VCaP (cell line): ENCODE measurements around the gene DBH.
"Not testable (repeated sequence)": the region's sequence is repeated elsewhere in the genome, so short reads cannot be mapped to it uniquely, and the experiment has no call there.

Source experiments
- H3K27ac ChIP-seq: fragments of 450-650 bp; 2 replicates; pipeline ENCODE4 v1.5.1; 2017
- TF ChIP-seq, protein P1 (sequence below): fragments of 450-650 bp; conservative IDR thresholded peaks from 2 replicates; pipeline ENCODE4 v1.5.1; 2017; ENCODE audit warnings: mild to moderate bottlenecking, moderate library complexity

Gene DBH

DNA sequence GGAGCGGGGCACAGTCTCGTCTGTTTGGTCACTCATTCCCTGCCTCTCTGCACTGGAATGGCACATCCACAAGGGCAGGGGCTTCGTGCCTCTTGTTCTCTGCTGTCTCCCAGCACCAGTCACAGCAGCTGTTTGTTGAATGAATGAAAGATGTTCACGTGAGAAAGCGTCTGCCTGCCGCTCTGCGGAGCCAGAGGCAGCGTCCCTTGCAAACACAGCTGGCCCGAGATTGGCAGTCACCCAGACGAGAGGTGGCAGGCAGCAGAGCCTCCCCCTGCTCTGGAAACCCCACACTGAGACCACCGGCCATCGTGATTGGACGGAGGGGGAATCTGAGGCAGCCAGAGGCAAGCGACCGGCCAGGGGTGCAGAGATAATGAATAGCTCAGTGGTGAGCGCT lies 21.0 kb upstream of the DBH start:
- H3K27ac ChIP-seq, result no peak overlapping the region
- TF ChIP-seq, protein P1, sequence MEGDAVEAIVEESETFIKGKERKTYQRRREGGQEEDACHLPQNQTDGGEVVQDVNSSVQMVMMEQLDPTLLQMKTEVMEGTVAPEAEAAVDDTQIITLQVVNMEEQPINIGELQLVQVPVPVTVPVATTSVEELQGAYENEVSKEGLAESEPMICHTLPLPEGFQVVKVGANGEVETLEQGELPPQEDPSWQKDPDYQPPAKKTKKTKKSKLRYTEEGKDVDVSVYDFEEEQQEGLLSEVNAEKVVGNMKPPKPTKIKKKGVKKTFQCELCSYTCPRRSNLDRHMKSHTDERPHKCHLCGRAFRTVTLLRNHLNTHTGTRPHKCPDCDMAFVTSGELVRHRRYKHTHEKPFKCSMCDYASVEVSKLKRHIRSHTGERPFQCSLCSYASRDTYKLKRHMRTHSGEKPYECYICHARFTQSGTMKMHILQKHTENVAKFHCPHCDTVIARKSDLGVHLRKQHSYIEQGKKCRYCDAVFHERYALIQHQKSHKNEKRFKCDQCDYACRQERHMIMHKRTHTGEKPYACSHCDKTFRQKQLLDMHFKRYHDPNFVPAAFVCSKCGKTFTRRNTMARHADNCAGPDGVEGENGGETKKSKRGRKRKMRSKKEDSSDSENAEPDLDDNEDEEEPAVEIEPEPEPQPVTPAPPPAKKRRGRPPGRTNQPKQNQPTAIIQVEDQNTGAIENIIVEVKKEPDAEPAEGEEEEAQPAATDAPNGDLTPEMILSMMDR, result no peak

DNA sequence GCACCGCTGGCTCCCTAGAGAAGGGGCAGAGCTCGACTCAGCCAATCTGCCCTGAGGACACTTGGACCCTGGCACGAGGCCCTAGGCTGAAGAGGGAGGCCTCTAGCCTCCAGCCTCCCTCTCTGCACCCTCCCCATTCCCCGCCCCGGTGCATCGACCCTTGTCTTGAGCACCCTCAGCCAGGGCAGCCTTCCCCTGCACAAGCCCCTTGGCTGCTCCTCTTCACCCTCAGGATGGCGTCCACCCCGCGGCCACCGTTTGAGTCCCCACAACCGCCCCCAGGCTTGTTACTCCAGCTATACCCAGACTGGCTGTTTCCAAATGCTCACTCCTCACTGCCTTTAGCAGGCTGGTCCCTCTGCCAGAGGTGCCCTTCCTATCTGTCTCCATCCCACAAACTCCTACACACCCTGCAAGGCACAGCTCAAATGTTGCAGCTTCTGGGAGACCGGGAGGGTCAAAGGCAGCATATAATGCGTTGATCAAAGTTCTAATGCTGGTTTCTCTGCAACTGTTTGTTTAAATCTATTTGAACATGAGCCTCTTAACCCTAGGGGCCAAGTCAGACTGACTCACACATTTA lies 20.5 kb upstream of the DBH start:
- no peak overlapping the region for H3K27ac ChIP-seq
- TF ChIP-seq, protein P1, result no peak

DNA sequence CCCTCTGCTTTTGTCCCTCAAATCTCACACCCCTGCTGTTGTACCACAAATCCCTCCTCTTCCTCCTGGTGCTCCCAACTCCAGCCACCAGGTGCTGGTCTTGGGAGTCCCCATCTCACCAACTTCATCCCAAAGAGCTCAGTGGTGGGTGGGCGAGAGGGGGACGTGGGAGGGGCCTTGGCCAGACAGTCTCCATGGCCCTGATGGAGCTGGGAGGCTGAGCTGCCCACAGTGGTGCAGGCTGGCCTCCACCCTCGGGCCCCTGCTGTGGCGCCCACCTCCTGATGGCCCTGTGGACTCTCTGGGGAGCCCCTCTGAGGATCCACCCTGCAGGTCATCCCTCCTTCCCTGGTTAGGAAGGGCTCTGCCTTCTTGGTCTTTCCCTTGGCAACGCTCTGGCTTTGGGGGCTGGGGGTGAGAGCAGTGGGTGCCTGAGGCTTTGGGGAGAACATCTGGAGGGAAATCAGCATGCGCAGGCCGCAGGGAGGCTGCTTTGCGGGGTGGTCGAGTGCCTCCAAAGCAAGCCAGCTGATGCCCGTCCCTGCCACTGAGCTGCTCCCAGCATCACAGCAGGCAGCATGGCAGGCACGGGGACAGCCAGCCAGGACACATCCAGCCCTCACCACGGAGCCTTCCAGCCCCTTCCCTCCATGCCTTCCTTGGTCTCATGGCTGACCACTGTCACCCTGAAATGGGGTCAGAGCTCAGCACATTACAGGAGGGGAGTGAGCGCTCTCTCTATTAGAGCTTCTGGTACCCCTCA lies 19.3 kb upstream of the DBH start:
- TF ChIP-seq, protein P1, result no peak
- no peak overlapping the region for H3K27ac ChIP-seq

DNA sequence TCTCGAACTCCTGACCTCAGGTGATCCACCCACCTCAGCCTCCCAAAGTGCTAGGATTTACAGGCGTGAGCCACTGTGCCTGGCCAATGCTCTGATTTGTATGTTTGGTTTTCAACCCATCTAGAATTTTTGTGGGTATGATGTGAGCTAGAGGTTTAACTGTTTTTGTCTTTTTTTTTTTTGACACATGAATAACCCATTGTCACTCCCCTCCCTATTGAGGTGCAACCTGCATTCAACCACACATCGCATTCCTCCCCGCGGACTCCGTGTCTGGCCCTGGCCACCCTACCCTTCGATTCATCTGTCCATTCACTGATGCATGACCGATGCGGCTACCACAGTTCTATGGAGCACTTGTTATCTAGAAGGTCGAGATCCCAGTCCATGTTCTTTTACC lies 17.4 kb upstream of the DBH start:
- peak overlapping the region; percentile 69; the same call in 1 of the 2 replicates for H3K27ac ChIP-seq
- TF ChIP-seq, protein P1, result no peak

DNA sequence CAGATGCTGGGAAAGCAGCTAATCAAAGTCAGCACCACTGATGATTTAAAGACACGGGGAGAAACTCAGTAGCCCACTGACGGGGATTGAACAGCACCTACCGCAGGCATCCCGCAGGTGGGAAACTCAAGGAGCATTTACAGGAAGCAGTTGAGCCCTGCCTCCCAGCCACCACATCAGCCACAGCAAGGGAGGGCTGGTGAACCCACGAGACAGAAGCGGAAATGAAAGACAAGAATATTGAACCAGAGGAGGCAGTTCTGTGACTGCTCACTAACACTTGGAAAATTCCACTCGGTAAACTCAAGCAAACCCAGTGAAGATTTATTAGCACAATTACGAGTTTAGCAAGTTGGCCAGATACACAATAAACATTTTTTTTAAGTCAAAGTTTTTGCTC lies 16.4 kb upstream of the DBH start:
- TF ChIP-seq, protein P1, result no peak
- peak overlapping the region; percentile 69 for H3K27ac ChIP-seq

DNA sequence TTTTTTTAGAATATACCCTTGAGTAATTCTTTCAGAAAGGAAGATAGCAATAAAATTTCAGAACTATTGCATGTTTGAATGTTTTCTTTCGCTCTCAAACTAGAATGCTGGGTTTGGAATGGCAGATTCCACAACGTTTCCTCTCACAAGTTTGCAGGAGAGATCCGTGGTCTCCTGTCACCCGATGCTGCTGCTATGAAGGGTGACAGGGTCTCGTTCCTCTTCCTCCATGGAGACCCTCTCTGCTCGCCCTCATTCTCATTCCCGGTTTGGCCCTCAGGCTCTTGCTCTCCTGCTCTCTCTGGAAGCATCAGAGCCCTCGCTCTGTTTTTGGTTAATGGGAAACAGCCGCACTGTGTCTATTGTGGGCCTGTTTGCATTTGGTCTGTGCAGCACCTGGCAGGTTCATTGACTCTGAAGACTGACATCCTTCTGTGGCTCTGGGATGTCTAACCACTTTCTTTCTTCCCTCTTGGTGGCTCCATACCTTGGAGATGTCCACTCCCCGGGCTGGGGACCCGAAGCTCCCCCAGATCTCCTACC lies 14.4 kb upstream of the DBH start:
- peak overlapping the region; percentile 15; the same call in 1 of the 2 replicates for H3K27ac ChIP-seq
- TF ChIP-seq, protein P1, result no peak

DNA sequence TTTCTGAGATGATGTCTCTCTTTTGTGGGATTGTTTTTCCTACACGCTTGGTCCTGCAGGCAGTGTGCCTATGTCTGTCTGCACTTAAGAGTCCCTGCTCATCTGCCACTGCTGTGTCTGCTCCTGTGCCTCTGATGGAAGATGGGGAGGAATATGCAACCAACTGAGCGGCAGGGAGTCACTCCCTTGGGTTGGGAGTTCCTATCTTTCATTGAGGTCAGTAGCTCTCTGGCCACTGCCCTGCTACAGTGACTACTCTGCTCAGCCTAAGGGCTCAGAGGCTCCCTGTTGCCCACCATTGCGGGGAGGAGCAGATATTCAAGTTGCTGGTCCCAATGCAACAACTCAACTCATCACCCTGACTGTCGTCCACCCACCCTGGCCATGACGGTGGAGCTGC lies 13.6 kb upstream of the DBH start:
- peak overlapping the region; percentile 15; the same call in 1 of the 2 replicates for H3K27ac ChIP-seq
- TF ChIP-seq, protein P1, result no peak

DNA sequence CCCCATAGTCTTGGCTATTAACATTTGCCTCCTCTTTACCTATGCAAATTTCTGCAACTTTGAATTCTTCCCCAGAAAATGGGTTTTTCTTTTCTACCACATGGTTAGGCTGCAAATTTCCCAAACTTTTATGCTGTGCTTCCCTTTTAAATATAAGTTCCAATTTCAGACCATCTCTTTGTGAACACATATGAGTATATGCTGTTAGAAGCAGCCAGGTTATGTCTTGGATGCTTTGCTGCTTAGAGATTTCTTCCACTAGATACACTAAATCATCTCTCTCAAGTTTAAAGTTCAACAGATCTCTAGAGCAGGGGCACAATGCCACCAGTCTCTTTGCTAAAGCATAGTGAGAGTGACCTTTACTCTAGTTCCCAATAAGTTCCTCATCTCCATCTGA lies 10.2 kb upstream of the DBH start:
- not testable (repeated sequence) for H3K27ac ChIP-seq
